Esophagus squamous epithelium (tissue), 5 donors: ENCODE data around the gene IMMP2L. TPM values are rescaled to one million over a fixed set of nuclear protein-coding genes. Genes with fewer than 3 reads are reported as not detected.

ENCODE experiments used
- DNase-seq: peaks from one replicate; lab custom pipeline; 2025; lab: John Stamatoyannopoulos, UW
- H3K27ac ChIP-seq, 4 donors: fragments of 200-600 bp; sonication (generic); one replicate each; pipeline ENCODE4 v1.5.1; 2016 to 2019; ENCODE audit warnings: mild to moderate bottlenecking in 1 of 4
- H3K27me3 ChIP-seq, 4 donors: fragments of 200-600 bp; sonication (generic); 1 replicate in 3 of 4; 2 replicates in 1 of 4; pipeline versions ENCODE4 v1.5.1 to v1.6.0; 2017 to 2021; ENCODE audit warnings: antibody characterized with exemption in 1 of 4
- H3K36me3 ChIP-seq, 3 donors: fragments of 200-600 bp; sonication (generic); one replicate each; pipeline ENCODE4 v1.5.1; 2016 to 2019
- H3K4me1 ChIP-seq, 3 donors: fragments of 200-600 bp; sonication (generic); one replicate each; pipeline ENCODE4 v1.5.1; 2017 to 2019
- H3K4me3 ChIP-seq, 4 donors: fragments of 200-600 bp; sonication (generic); 1 replicate in 3 of 4; 2 replicates in 1 of 4; pipeline ENCODE4 v1.5.1; 2016 to 2019; ENCODE audit warnings: mild to moderate bottlenecking in 2 of 4, moderate library complexity in 1 of 4
- H3K9me3 ChIP-seq, 3 donors: fragments of 200-600 bp; sonication (generic); one replicate each; pipeline ENCODE4 v1.5.1; 2016 to 2019
- POLR2A ChIP-seq, 4 donors: fragments of 450-650 bp; IDR thresholded peaks; one replicate each; pipeline ENCODE4 v1.6.1; 2017; ENCODE audit warnings: antibody characterized with exemption in 4 of 4, mild to moderate bottlenecking in 4 of 4, moderate library complexity in 3 of 4
- WGBS, 2 donors: methylation state at CpG; one replicate each; pipeline ENCODE4 v1.1.5; 2018; 5-methylcytosine and 5-hydroxymethylcytosine counted together
- intact Hi-C: fragments of 100-400 bp; cut with DNase I; formaldehyde crosslinking; loops from one replicate; pipeline ENCODE4 v1.15.0; 2022
- total RNA-seq, 4 donors: library from RNA; depleted of rRNA; stranded (reverse); fragments of >200 nt; gene quantifications; one replicate each; pipeline ENCODE4 v1.1.0, GENCODE V29; 2016
- TF ChIP-seq, protein P1 (sequence below), 6 experiments: fragments of 450-650 bp in 4 of 6; fragments of 200-600 bp in 2 of 6; sonication (generic) in 2 of 6; IDR thresholded peaks; one replicate each; pipeline ENCODE4 v1.5.1; 2016 to 2019; ENCODE audit warnings: antibody characterized with exemption in 6 of 6, mild to moderate bottlenecking in 4 of 6, moderate library complexity in 4 of 6
- donor health status: DM: yes; HTN: yes; CAD: no.

Gene IMMP2L
- total RNA-seq, 4 donors from 2014 or later = 1.6 to 21.7 (median 5.4) TPM

DNA sequence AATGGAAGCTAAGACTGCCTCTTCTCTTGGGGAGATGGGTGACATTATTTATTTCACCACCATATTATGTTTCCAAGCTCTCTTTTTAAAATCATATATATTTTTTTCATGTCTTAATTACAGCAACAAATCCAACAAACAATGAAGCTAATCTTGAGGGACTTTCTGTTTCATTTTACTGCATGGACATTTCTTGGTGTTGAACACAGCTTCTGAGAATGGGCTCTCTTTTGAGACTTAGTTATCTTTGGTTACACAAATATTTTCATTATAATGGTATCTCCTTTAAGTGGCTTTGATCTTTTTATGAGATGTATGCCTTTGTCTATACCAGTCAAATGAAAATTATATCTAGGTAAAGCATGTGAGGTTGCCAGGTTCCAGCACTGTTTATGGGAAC is 681.3 kb downstream of the IMMP2L start:
- H3K27me3 ChIP-seq = no peaks in the 10 kb centered on the region
- H3K4me1 ChIP-seq = peaks cover 0 to 3% (median 0%) of the 10 kb centered on the region in 3 donors
- no peak for TF ChIP-seq POLR2A (IDR thresholded peaks at IDR 0.05)
- TF ChIP-seq, protein P1, sequence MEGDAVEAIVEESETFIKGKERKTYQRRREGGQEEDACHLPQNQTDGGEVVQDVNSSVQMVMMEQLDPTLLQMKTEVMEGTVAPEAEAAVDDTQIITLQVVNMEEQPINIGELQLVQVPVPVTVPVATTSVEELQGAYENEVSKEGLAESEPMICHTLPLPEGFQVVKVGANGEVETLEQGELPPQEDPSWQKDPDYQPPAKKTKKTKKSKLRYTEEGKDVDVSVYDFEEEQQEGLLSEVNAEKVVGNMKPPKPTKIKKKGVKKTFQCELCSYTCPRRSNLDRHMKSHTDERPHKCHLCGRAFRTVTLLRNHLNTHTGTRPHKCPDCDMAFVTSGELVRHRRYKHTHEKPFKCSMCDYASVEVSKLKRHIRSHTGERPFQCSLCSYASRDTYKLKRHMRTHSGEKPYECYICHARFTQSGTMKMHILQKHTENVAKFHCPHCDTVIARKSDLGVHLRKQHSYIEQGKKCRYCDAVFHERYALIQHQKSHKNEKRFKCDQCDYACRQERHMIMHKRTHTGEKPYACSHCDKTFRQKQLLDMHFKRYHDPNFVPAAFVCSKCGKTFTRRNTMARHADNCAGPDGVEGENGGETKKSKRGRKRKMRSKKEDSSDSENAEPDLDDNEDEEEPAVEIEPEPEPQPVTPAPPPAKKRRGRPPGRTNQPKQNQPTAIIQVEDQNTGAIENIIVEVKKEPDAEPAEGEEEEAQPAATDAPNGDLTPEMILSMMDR (IDR thresholded peaks at IDR 0.05) = no peak
- H3K27ac ChIP-seq = no peak overlapping the region
- no peak overlapping the region for H3K4me3 ChIP-seq
- no peak for DNase-seq
- intact Hi-C loops = no loop called here
- H3K9me3 ChIP-seq = no peaks in the 10 kb centered on the region
- no peaks in the 10 kb centered on the region for H3K36me3 ChIP-seq

DNA sequence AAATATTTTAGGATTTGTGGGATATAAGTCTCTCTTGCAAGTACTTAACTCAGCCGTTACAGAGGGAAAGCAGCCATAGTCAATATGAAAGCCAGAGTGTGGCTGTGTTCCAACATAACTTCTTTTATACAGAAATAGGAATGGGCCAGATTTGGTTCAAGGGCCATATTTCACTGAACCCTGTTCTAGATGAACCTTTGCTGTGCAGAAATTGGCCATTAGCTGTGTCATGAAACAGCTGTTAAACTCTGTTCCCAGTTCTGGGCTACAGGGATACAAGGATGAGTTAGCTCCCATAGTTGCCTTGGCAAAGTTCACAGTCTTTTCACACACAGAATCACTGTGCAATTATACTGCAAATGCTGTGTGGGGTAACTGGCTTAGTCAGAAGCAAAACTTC is 685.3 kb downstream of the IMMP2L start:
- WGBS, 2 donors = 53 to 73% methylated on average over 1 of the region's 1 CpG
- Histone ChIP-seq H3K27ac (no peak overlapping the region), H3K9me3 (no peaks in the 10 kb centered on the region), H3K4me3 (no peak overlapping the region), H3K4me1 (peaks cover 0 to 3% (median 0%) of the 10 kb centered on the region in 3 donors), H3K27me3 (no peaks in the 10 kb centered on the region), H3K36me3 (no peaks in the 10 kb centered on the region)
- no peak for DNase-seq
- intact Hi-C loops = no loop called here
- TF ChIP-seq, protein P1 (IDR thresholded peaks at IDR 0.05) = no peak
- TF ChIP-seq POLR2A (IDR thresholded peaks at IDR 0.05) = no peak

DNA sequence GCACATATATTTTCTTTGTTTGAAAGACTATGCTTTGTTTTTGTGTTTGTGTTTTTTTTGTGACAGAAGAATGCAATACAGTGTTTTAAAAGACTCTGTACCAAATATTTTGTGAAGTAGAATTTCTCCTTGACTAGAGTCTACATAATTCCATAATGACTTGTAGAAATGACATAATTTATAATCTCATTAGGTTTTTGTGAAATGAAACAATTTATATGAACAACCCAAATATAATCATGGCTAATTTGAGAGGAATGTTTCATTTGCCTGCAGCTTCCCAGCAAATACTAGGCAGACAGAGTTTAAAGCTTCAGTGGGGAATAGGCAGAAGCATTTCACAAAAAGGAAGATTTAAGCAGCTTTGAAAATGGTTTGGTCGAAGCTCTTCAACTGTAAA is 686.9 kb downstream of the IMMP2L start:
- Histone ChIP-seq H3K4me3 (no peak overlapping the region), H3K27ac (no peak overlapping the region), H3K27me3 (no peaks in the 10 kb centered on the region), H3K36me3 (no peaks in the 10 kb centered on the region), H3K4me1 (peaks cover 0 to 3% (median 0%) of the 10 kb centered on the region in 3 donors), H3K9me3 (no peaks in the 10 kb centered on the region)
- no peak for DNase-seq
- WGBS, 2 donors = 81 to 86% methylated on average over 1 of the region's 1 CpG
- intact Hi-C loops = no loop called here
- TF ChIP-seq, protein P1 (IDR thresholded peaks at IDR 0.05) = no peak
- TF ChIP-seq POLR2A (IDR thresholded peaks at IDR 0.05) = no peak

GRCh38 chr7:110871856-110872255 is 690.4 kb downstream of the IMMP2L start:
- DNase-seq = no peak
- 96 to 100% methylated on average over 1 of the region's 1 CpG for WGBS, 2 donors
- no peaks in the 10 kb centered on the region for H3K27me3 ChIP-seq

GRCh38 chr7:110870926-110871325 is 691.4 kb downstream of the IMMP2L start:
- WGBS, 2 donors = 77 to 83% methylated on average over 6 of the region's 6 CpGs
- no peak for DNase-seq
- no peak overlapping the region for H3K27ac ChIP-seq
- no peaks in the 10 kb centered on the region for H3K27me3 ChIP-seq
- no peaks in the 10 kb centered on the region for H3K9me3 ChIP-seq
- H3K4me3 ChIP-seq = no peak overlapping the region
- no peaks in the 10 kb centered on the region for H3K36me3 ChIP-seq
- no peak for TF ChIP-seq POLR2A (IDR thresholded peaks at IDR 0.05)
- TF ChIP-seq, protein P1 (IDR thresholded peaks at IDR 0.05) = no peak
- intact Hi-C loops = no loop called here
- peaks cover 0 to 4% (median 0%) of the 10 kb centered on the region in 3 donors for H3K4me1 ChIP-seq

More at GRCh38 chr7:110871856-110872255, 690.4 kb downstream of the IMMP2L start:
- H3K27ac ChIP-seq = no peak overlapping the region
- H3K4me1 ChIP-seq = peaks cover 0 to 4% (median 0%) of the 10 kb centered on the region in 3 donors
- no peaks in the 10 kb centered on the region for H3K36me3 ChIP-seq
- no peak overlapping the region for H3K4me3 ChIP-seq
- no peak for TF ChIP-seq POLR2A (IDR thresholded peaks at IDR 0.05)
- intact Hi-C loops = no loop called here
- no peaks in the 10 kb centered on the region for H3K9me3 ChIP-seq

GRCh38 chr7:110868458-110868857 is 693.8 kb downstream of the IMMP2L start:
- Histone ChIP-seq H3K4me1 (peaks cover 0 to 4% (median 0%) of the 10 kb centered on the region in 3 donors), H3K27me3 (no peaks in the 10 kb centered on the region), H3K9me3 (no peaks in the 10 kb centered on the region), H3K36me3 (no peaks in the 10 kb centered on the region), H3K27ac (no peak overlapping the region), H3K4me3 (no peak overlapping the region)
- intact Hi-C loops = no loop called here
- TF ChIP-seq, protein P1 (IDR thresholded peaks at IDR 0.05) = no peak
- no peak for TF ChIP-seq POLR2A (IDR thresholded peaks at IDR 0.05)
- DNase-seq = no peak
